Natural killer cell (primary cell): ENCODE data around the gene LAMA5. TPM values are rescaled to one million over a fixed set of nuclear protein-coding genes. Genes with fewer than 3 reads are reported as not detected.

ENCODE experiments used
- ATAC-seq, 3 donors: fragments of 150-1000 bp in 2 of 3; fragments of 200-7000 bp in 1 of 3; cut with Tn5 transposase; 1 replicate in 1 of 3; 2 replicates in 2 of 3; pipeline ENCODE4 v1.10.0; 2021; ENCODE audit warnings: mild to moderate bottlenecking in 2 of 3, moderate library complexity in 2 of 3
- DNase-seq, 2 donors: peaks; one replicate each; pipeline versions ENCODE4 v3.0.0 to v3.0.0-alpha.2; 2013 to 2021; ENCODE audit warnings: mixed read lengths in 1 of 2
- H3K27ac ChIP-seq: one replicate; pipeline ENCODE4 v1.5.1; 2013; ENCODE audit warnings: mild to moderate bottlenecking, low read length
- H3K27me3 ChIP-seq: one replicate; pipeline ENCODE4 v1.6.1; 2013; ENCODE audit warnings: low read length; ENCODE audit not compliant: control insufficient read depth, insufficient read depth
- H3K36me3 ChIP-seq: one replicate; pipeline ENCODE4 v1.6.1; 2013; ENCODE audit warnings: low read length; ENCODE audit not compliant: control insufficient read depth, insufficient read depth
- H3K4me1 ChIP-seq: one replicate; pipeline ENCODE4 v1.6.1; 2013; ENCODE audit warnings: low read length; ENCODE audit not compliant: control insufficient read depth, insufficient read depth
- H3K4me3 ChIP-seq: one replicate; pipeline ENCODE4 v1.5.1; 2013; ENCODE audit warnings: low read length
- H3K9me3 ChIP-seq: one replicate; pipeline ENCODE4 v1.6.1; 2013; ENCODE audit warnings: low read length; ENCODE audit not compliant: control insufficient read depth, insufficient read depth
- H3K27ac Mint-ChIP-seq, 2 donors: one replicate each; pipeline ENCODE4 v1.8.0; 2022; ENCODE audit warnings: mild to moderate bottlenecking in 2 of 2, mixed read lengths in 2 of 2, moderate library complexity in 1 of 2
- H3K27me3 Mint-ChIP-seq, 2 donors: one replicate each; pipeline ENCODE4 v1.8.0; 2022; ENCODE audit warnings: low read depth in 2 of 2, mixed read lengths in 2 of 2
- H3K36me3 Mint-ChIP-seq: one replicate; pipeline ENCODE4 v1.8.0; 2022; ENCODE audit warnings: mixed read lengths
- H3K4me1 Mint-ChIP-seq, 2 donors: one replicate each; pipeline ENCODE4 v1.8.0; 2022; ENCODE audit warnings: mixed read lengths in 2 of 2
- H3K4me3 Mint-ChIP-seq: one replicate; pipeline ENCODE4 v1.8.0; 2022; ENCODE audit warnings: mild to moderate bottlenecking, moderate library complexity, mixed read lengths
- H3K9me3 Mint-ChIP-seq, 2 donors: one replicate each; pipeline ENCODE4 v1.8.0; 2022; ENCODE audit warnings: mixed read lengths in 2 of 2
- CTCF ChIP-seq: fragments of 200-600 bp; IDR thresholded peaks from one replicate; pipeline ENCODE4 v1.8.0; 2022; ENCODE audit warnings: antibody characterized with exemption
- WGBS: methylation state at CpG from one replicate; pipeline ENCODE4 v1.1.7; 2013; ENCODE audit warnings: missing lambda C conversion rate; ENCODE audit not compliant: insufficient coverage; 5-methylcytosine and 5-hydroxymethylcytosine counted together
- intact Hi-C: fragments of 100-400 bp; cut with micrococcal nuclease; formaldehyde crosslinking; loops from one replicate; pipeline ENCODE4 v1.14.2; 2022
- total RNA-seq, 4 donors: library from RNA; stranded (reverse); fragments of 120-200 nt in 1 of 4; gene quantifications; one replicate each; pipeline versions ENCODE4 v1.2.3 to v1.2.4, GENCODE V29; 2013 to 2022

The LAMA5 gene
- total RNA-seq, 3 donors from 2014 or later (not counting 1 experiment from before 2014, with no cell fraction given) = 1.0 to 4.3 (median 1.4) TPM

GRCh38 chr20:62287759-62288534, 79.2 kb downstream of the LAMA5 start:
- intact Hi-C loops = no loop called here
- 94% methylated on average over 12 of the region's 12 CpGs for WGBS
- no peak overlapping the region for H3K4me3 ChIP-seq
- H3K9me3 ChIP-seq = no peaks in the 10 kb centered on the region
- no peaks in the 10 kb centered on the region for H3K9me3 Mint-ChIP-seq
- peaks cover 41% of the 10 kb centered on the region for H3K36me3 ChIP-seq
- DNase-seq (no peak), ATAC-seq (no peak)
- H3K27ac Mint-ChIP-seq = peak overlapping the region in 1 of 2 donors; percentile 78
- H3K4me1 ChIP-seq = peaks cover 21% of the 10 kb centered on the region
- no peak overlapping the region for H3K4me3 Mint-ChIP-seq
- peaks cover 7% of the 10 kb centered on the region for H3K36me3 Mint-ChIP-seq
- H3K27me3 ChIP-seq = no peaks in the 10 kb centered on the region
- H3K27ac ChIP-seq = no peak overlapping the region
- H3K27me3 Mint-ChIP-seq = no peaks in the 10 kb centered on the region
- peaks cover 13 to 26% of the 10 kb centered on the region in 2 donors for H3K4me1 Mint-ChIP-seq
- no peak for TF ChIP-seq CTCF

- no peaks in the 10 kb centered on the region for H3K9me3 ChIP-seq
- H3K27me3 ChIP-seq = no peaks in the 10 kb centered on the region
- ATAC-seq = no peak
- no peak overlapping the region for H3K4me3 ChIP-seq
- H3K9me3 Mint-ChIP-seq = no peaks in the 10 kb centered on the region
- peaks cover 7% of the 10 kb centered on the region for H3K36me3 Mint-ChIP-seq
- WGBS = 84% methylated on average over 5 of the region's 6 CpGs
- peaks cover 13% of the 10 kb centered on the region for H3K4me1 ChIP-seq
- intact Hi-C loops = no loop called here
- H3K4me1 Mint-ChIP-seq = peaks cover 9 to 18% of the 10 kb centered on the region in 2 donors
- H3K27ac ChIP-seq = no peak overlapping the region
- no peaks in the 10 kb centered on the region for H3K27me3 Mint-ChIP-seq
- H3K27ac Mint-ChIP-seq = peak overlapping the region in 1 of 2 donors; percentile 53
- no peak for DNase-seq
- no peak overlapping the region for H3K4me3 Mint-ChIP-seq
- no peak for TF ChIP-seq CTCF
- H3K36me3 ChIP-seq = peaks cover 48% of the 10 kb centered on the region
Observed at GRCh38 chr20:62287129-62287528, 80.0 kb downstream of the LAMA5 start.

DNA sequence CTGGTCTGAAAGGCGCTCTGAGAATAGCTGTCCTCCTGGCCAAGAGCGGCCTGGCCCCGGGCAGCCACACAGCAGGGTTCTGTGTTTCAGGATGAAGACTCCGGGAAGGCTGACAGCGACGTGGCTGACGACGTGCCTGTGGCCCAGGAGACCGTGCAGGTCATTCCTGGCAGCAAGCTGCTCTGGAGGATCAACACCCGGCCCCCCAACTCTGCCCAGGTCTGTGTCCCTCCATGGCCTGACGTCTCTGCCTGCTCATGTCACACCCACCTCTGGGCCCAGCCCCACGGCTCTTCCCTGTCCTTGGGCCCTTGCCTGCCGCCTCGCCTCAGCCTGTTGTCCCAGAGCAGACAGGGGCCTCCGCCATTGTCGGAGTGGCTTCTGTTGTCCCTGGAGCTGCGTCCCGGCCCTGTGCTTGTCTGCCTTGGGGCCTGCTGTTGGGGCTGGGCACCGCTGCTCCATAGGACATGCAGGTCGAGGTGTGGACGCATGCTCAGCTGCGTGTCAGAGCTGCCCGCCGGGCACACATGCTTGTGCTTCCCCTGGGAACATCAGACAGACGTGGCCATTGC, 80.5 kb downstream of the LAMA5 start:
- intact Hi-C loops = no loop called here
- WGBS = 95% methylated on average over 25 of the region's 25 CpGs
- Mint-ChIP-seq H3K4me1 (peaks cover 3 to 13% of the 10 kb centered on the region in 2 donors), H3K9me3 (no peaks in the 10 kb centered on the region), H3K27me3 (no peaks in the 10 kb centered on the region), H3K36me3 (peaks cover 7% of the 10 kb centered on the region), H3K4me3 (no peak overlapping the region), H3K27ac (peak overlapping the region in 1 of 2 donors; percentile 53)
- ATAC-seq (no peak), DNase-seq (no peak)
- Histone ChIP-seq H3K27me3 (no peaks in the 10 kb centered on the region), H3K9me3 (no peaks in the 10 kb centered on the region), H3K4me1 (peaks cover 8% of the 10 kb centered on the region), H3K4me3 (no peak overlapping the region), H3K36me3 (peaks cover 51% of the 10 kb centered on the region), H3K27ac (no peak overlapping the region)
- no peak for TF ChIP-seq CTCF
